ENCODE measurements around the gene NET1.

GRCh38 chr10:5488272-5489161 is 76.2 kb downstream of the NET1 start:
- TF ChIP-seq CTCF (IDR thresholded peaks at IDR 0.05), result no peak
- no peak for TF ChIP-seq POLR2AphosphoS5 (IDR thresholded peaks at IDR 0.05; ENCODE audit: low read depth, low read length)
- TF ChIP-seq SMC3 (IDR thresholded peaks at IDR 0.05; ENCODE audit: low read depth, low read length), result no peak
- no peak for TF ChIP-seq TEAD4 (IDR thresholded peaks at IDR 0.05; ENCODE audit: borderline replicate concordance, insufficient read depth)
- no peak for TF ChIP-seq RXRA (IDR thresholded peaks at IDR 0.05; ENCODE audit: borderline replicate concordance, low read depth)
- TF ChIP-seq GABPA (IDR thresholded peaks at IDR 0.05; ENCODE audit: low read depth), result no peak
- no peak for TF ChIP-seq EP300 (IDR thresholded peaks at IDR 0.05; ENCODE audit: borderline replicate concordance in 1 of 2, low read depth in 1 of 2, low read length in 1 of 2)
